GM12878 (cell line): ENCODE data around the gene EDEM2. TPM values are rescaled to one million over a fixed set of nuclear protein-coding genes. Genes with fewer than 3 reads are reported as not detected.

Experiments used
- ATAC-seq: fragments of 200-7000 bp; cut with Tn5 transposase; 3 replicates; pipeline ENCODE4 v1.9.1; 2020; ENCODE audit warnings: mild to moderate bottlenecking, moderate library complexity
- BruUV-seq: library from RNA; stranded (reverse); fragments of 400-500 nt; replicated peaks from 2 replicates; lab custom pipeline; 2021; lab: Mats Ljungman, UMichigan
- CTCF ChIA-PET: fragments of 300-600 bp; sonication (Branson Sonifier 250); formaldehyde crosslinking; extraction: SDS; loops from one replicate; lab custom pipeline; 2021; ENCODE audit warnings: inconsistent platforms; lab: Yijun Ruan, JAX
- POLR2A ChIA-PET: fragments of 350-600 bp; formaldehyde crosslinking; extraction: SDS; loops from one replicate; lab custom pipeline; 2021; ENCODE audit warnings: inconsistent platforms; lab: Charles Lee
- RAD21 ChIA-PET: fragments of 300-600 bp; sonication (Branson Sonifier 250); formaldehyde crosslinking; loops from one replicate; lab custom pipeline; 2023; ENCODE audit warnings: antibody characterized with exemption; ENCODE audit not compliant: unreplicated experiment; lab: Charles Lee
- SMC1A ChIA-PET: fragments of 300-600 bp; sonication (Branson Sonifier 250); formaldehyde crosslinking; loops from one replicate; lab custom pipeline; 2023; ENCODE audit not compliant: unreplicated experiment, uncharacterized antibody; lab: Charles Lee
- DNase-seq: peaks from one replicate; pipeline ENCODE4 v3.0.0-alpha.2; 2011; ENCODE audit warnings: low read depth, low spot score
- FAIRE-seq: peaks from 3 replicates; lab custom pipeline; 2011; peaks lifted over from hg19 to GRCh38; lab: Jason Lieb, UNC
- H2AFZ ChIP-seq: 2 replicates; pipeline ENCODE4 v1.6.0; 2011; ENCODE audit warnings: low read depth, low read length, control low read depth; ENCODE audit not compliant: control insufficient read depth
- H3K27ac ChIP-seq: 2 replicates; pipeline ENCODE4 v1.5.1; 2011; ENCODE audit warnings: control low read depth; ENCODE audit not compliant: control insufficient read depth, insufficient read depth
- H3K27me3 ChIP-seq, 2 experiments: replicated peaks in 1 of 2; 2 replicates each; pipeline versions ENCODE4 v1.6.0 to v1.6.1; 2011; ENCODE audit warnings: low read length in 1 of 2; ENCODE audit not compliant: control insufficient read depth in 2 of 2, insufficient read depth in 2 of 2
- H3K36me3 ChIP-seq, 2 experiments: 2 replicates each; pipeline ENCODE4 v1.5.1; 2011; ENCODE audit warnings: low read length in 1 of 2; ENCODE audit not compliant: control insufficient read depth in 2 of 2, insufficient read depth in 2 of 2
- H3K4me1 ChIP-seq: 2 replicates; pipeline ENCODE4 v1.6.1; 2011; ENCODE audit warnings: mild to moderate bottlenecking, low read length, moderate library complexity, mixed read lengths; ENCODE audit not compliant: control insufficient read depth, insufficient read depth
- H3K4me2 ChIP-seq: 2 replicates; pipeline ENCODE4 v1.6.0; 2011; ENCODE audit warnings: control low read depth; ENCODE audit not compliant: control insufficient read depth, insufficient read depth
- H3K4me3 ChIP-seq: fragments of 200-600 bp; sonication (generic); 2 replicates; pipeline ENCODE4 v1.5.1; 2016
- H3K79me2 ChIP-seq: 2 replicates; pipeline ENCODE4 v1.6.0; 2011; ENCODE audit warnings: low read length; ENCODE audit not compliant: control insufficient read depth, insufficient read depth
- H3K9ac ChIP-seq: 2 replicates; pipeline ENCODE4 v1.8.0; 2011; ENCODE audit warnings: low read length, control low read depth, mixed read lengths; ENCODE audit not compliant: control insufficient read depth, insufficient read depth
- H3K9me3 ChIP-seq: replicated peaks from 3 replicates; pipeline ENCODE4 v1.5.1; 2011; ENCODE audit warnings: mild to moderate bottlenecking, low read length; ENCODE audit not compliant: control insufficient read depth, insufficient read depth
- H4K20me1 ChIP-seq: 2 replicates; pipeline ENCODE4 v1.6.0; 2011; ENCODE audit not compliant: control insufficient read depth, insufficient read depth
- ATF3 ChIP-seq: IDR thresholded peaks from 2 replicates; pipeline ENCODE4 v1.6.1; 2011; ENCODE audit warnings: low read depth, mild to moderate bottlenecking, low read length, moderate library complexity, borderline replicate concordance; ENCODE audit errors: extremely low read depth
- ATF7 ChIP-seq: fragments of 450-650 bp; IDR thresholded peaks from 2 replicates; pipeline ENCODE4 v1.6.1; 2016; ENCODE audit warnings: low read depth, mild to moderate bottlenecking
- GATAD2B ChIP-seq: fragments of 450-650 bp; conservative IDR thresholded peaks from 2 replicates; pipeline ENCODE4 v1.6.1; 2017; ENCODE audit warnings: low read depth, mild to moderate bottlenecking, moderate library complexity
- MAX ChIP-seq: IDR thresholded peaks from 2 replicates; pipeline ENCODE4 v1.6.1; 2012; ENCODE audit warnings: low read depth, low read length, improper control_type of control experiment
- MTA3 ChIP-seq: IDR thresholded peaks from 2 replicates; pipeline ENCODE4 v1.6.1; 2012; ENCODE audit warnings: low read length, inconsistent platforms, borderline replicate concordance
- NRF1 ChIP-seq: conservative IDR thresholded peaks from 2 replicates; pipeline ENCODE4 v1.6.1; 2011; ENCODE audit warnings: mild to moderate bottlenecking, low read depth, low read length, improper control_type of control experiment
- POLR2AphosphoS5 ChIP-seq: IDR thresholded peaks from 2 replicates; pipeline ENCODE4 v1.6.1; 2011; ENCODE audit warnings: mild to moderate bottlenecking, low read length, inconsistent platforms
- TAF1 ChIP-seq: IDR thresholded peaks from 2 replicates; pipeline ENCODE4 v1.6.1; 2011; ENCODE audit warnings: mild to moderate bottlenecking, low read depth, low read length, borderline replicate concordance
- TBL1XR1 ChIP-seq: IDR thresholded peaks from 2 replicates; pipeline ENCODE4 v1.6.1; 2012; ENCODE audit warnings: low read depth, low read length, improper control_type of control experiment
- WGBS: methylation state at CpG from one replicate; pipeline ENCODE4 v1.1.6; 2016; ENCODE audit warnings: low lambda C conversion rate; ENCODE audit not compliant: insufficient replicate concordance, insufficient coverage; ENCODE audit errors: missing lambda C conversion rate; 5-methylcytosine and 5-hydroxymethylcytosine counted together
- in situ Hi-C: fragments of 300-500 bp; cut with MboI; formaldehyde crosslinking; loops from 9 replicates; pipeline ENCODE4 v1.14.3; 2018; ENCODE audit warnings: mixed read lengths
- intact Hi-C: fragments of 100-400 bp; cut with micrococcal nuclease; formaldehyde crosslinking; loops from one replicate; pipeline ENCODE4 v1.14.2; 2022; ENCODE audit not compliant: unreplicated experiment
- polyA plus RNA-seq, 11 experiments: library from polyadenylated mRNA; depleted of rRNA in 4 of 11; unstranded in 6 of 11; stranded (reverse) in 5 of 11; fragments of >200 nt; fragmentation: Nextera tagmentation in 4 of 11; fragmentation: Illumina TruSeq in 1 of 11; extraction: Ambion mirVana in 4 of 11; extraction: Trizol in 1 of 11; gene quantifications; 1 replicate in 1 of 11; 2 replicates in 10 of 11; pipeline versions ENCODE4 v1.2.1 to v1.2.3, GENCODE V29; 2011 to 2016; ENCODE audit warnings: inconsistent platforms in 2 of 11, missing spikeins in 2 of 11, low read depth in 1 of 11
- total RNA-seq, 4 experiments: library from RNA; depleted of rRNA in 3 of 4; stranded (reverse); fragments of >200 nt in 3 of 4; fragmentation: Illumina TruSeq in 1 of 4; extraction: Trizol in 1 of 4; gene quantifications; 2 replicates each; pipeline versions ENCODE4 v1.2.1 to v1.2.3, GENCODE V29; 2013 to 2021

The EDEM2 gene
- total and polyA plus RNA-seq, 10 of the 15 experiments (the other 5 are each of a cell fraction or from before 2014, with no cell fraction given): 9.9 to 24.8 (median 14.8) TPM

GRCh38 chr20:35173576-35174192 lies 26.5 kb upstream of the EDEM2 start:
- no peaks in the 10 kb centered on the region for H3K4me1 ChIP-seq
- CTCF ChIA-PET: no interaction called here
- SMC1A ChIA-PET: no interaction called here
- H3K27ac ChIP-seq: no peak overlapping the region
- no peaks in the 10 kb centered on the region for H4K20me1 ChIP-seq
- H3K4me3 ChIP-seq: no peak overlapping the region
- no peak for ATAC-seq
- no TSS peak for BruUV-seq
- POLR2A ChIA-PET: no interaction called here
- intact Hi-C loops: no loop called here
- H2AFZ ChIP-seq: no peak overlapping the region
- no peaks in the 10 kb centered on the region for H3K36me3 ChIP-seq
- in situ Hi-C loops: no loop called here
- TF ChIP-seq ATF7 (no peak), MTA3 (no peak), GATAD2B (no peak), TAF1 (no peak), ATF3 (no peak), POLR2AphosphoS5 (no peak), MAX (no peak), TBL1XR1 (no peak), NRF1 (no peak)
- TF ChIP-seq, all 136 proteins: peak for 0
- H3K9ac ChIP-seq: no peak overlapping the region
- no peaks in the 10 kb centered on the region for H3K79me2 ChIP-seq
- H3K4me2 ChIP-seq: no peak overlapping the region
- 73% methylated on average over 12 of the region's 12 CpGs for WGBS
- FAIRE-seq: no peak
- no peaks in the 10 kb centered on the region for H3K27me3 ChIP-seq
- no peak for DNase-seq
- H3K9me3 ChIP-seq: no peaks in the 10 kb centered on the region
- RAD21 ChIA-PET: no interaction called here
